NCI-H774 (cell line): Measurements from ENCODE around the gene TMPRSS15.

Experiments used
- DNase-seq: peaks from one replicate; lab custom pipeline; 2025; lab: John Stamatoyannopoulos, UW

The TMPRSS15 gene

DNA sequence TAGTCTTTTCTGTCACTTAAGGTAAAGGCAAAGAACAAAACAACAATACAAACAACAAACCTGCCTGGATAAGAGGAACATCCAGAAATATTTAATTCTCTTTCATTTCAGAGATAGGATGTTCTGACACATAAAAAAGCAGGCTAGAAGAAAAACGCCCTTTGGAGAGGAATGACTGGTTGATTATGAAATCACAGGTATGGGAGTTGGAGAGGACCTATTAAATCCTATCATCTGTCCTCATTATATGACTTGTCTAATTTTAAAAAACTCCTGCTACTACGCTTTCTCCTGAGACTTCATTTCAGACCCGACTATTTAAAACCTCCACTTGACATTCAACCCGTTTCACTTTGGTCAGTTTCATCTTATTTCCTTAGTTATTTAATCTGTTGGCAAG, 54.1 kb downstream of the TMPRSS15 start:
- DNase-seq = no peak

DNA sequence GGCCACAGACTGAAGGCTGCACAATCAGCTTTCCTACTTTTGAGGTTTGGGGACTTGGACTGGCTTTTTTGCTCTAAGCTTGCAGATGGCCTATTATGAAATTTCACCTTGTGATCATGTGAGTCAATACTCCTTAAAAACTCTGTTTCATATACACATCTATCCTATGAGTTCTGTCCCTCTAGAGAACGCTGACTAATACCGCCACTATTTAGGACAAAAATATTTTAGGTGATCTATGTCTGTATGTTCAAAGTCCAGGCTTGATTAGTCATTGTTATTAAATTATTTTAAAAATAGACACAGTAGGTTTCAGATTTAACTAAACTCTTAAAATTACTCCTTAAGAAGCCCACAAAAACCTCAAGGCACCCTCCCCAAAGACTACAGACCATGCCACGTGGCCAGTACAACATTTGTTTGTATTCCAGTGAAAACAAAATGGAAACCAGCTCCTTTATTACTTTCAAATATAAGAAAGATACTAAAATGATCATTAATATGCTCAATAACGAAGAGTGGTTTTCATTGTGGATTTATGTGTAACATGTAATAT, 63.1 kb downstream of the TMPRSS15 start:
- DNase-seq = no peak

DNA sequence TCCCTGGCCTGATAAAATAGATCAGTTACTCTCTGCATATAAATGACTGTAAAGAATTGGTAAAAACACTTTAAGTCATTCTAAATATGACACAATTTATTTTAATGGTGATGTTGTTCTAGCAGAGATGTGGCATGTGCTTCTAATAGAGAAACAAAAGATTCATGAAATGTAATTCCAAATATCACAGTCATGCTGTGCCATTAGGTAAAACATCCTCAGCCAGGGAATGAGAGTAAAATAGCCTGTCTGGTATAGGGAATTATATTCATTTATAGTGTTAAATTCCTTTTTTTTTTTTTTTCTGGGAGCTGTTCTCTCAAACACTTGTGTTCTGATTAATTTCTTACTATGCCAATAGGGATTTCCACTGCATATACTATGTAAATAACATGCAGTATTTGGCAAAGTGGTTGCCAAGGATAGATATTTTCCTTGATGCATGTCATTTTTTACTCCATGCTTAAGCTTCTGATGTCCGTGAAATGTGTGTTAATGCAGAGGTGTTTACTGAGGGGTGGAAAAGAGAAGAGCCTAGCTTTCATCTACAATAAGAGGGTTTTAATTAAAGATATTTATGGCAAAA, 67.8 kb downstream of the TMPRSS15 start:
- DNase-seq = no peak

DNA sequence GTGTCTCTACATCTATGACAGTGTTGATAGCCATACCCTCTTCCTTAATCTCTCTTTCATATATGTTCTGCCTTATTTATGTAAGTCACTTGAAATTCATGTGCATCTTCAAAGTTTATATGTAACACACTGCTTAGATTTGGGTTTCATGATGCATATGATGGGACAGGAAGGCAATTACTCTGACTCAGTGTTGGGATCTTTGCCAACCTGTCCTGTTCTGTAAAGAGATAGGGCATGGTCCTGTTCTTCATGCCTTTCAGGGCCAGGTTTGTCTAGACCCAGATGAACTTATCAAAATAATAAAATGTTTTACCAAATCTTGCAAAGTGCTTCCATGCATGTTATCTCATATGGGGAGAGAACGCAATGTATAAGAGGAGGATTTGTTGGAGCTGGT, 69.5 kb downstream of the TMPRSS15 start:
- no peak for DNase-seq

DNA sequence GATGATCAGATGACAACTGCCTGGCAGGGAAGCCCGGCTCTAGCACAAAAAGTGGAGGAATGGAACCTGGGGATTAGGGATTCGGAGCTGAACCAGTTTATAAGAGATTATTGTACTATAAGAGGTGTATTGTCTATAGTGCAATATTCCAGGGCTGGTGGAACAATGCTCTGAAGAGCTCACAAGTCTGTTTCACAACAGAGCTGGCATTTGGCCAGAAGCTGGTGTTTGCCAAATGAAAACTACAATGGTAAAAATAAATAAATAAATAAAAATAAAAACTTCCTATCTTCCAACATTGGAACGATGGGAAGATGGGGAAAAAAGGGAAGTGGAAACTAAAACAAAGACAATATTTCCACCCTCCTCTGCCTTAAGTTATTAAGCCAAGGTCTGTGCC, 85.4 kb downstream of the TMPRSS15 start:
- DNase-seq = no peak

DNA sequence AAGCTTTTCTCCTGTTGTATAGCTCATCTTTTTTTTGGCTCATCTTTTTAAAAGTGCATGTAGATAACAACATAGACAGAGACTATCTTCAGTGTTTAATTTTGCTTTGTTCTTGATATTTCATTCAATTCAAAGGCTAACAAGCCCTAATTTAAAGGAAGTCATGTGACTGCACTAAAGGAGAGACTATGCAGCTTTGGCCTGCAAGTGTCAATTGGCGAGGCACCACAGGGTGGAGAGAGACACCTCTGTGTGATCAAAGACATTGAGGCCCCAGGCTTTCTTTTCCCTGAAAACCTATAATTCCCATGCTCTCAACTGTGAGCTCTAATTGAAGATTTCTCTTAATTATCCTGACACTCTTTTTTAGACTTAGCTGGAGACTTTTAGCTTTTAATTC, 105.4 kb downstream of the TMPRSS15 start:
- no peak for DNase-seq

DNA sequence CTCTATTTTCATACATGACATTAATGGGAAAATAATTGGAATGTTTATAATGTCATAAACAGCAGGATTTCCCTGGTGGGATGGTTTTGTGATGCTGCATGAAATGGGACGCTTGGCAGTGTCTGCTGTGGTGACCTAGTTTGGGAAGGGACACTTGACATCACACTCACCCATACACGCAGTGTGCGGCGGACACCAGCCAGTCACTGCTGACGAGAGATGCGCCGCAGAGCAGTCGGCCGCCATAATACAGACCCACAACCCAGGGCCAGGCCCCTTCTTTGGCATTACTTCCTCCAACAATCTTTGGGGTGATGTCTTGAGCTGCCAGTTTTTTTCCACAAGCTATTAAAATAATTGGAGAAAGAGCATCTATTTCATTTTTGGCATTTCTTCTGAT, 109.5 kb downstream of the TMPRSS15 start:
- no peak for DNase-seq

DNA sequence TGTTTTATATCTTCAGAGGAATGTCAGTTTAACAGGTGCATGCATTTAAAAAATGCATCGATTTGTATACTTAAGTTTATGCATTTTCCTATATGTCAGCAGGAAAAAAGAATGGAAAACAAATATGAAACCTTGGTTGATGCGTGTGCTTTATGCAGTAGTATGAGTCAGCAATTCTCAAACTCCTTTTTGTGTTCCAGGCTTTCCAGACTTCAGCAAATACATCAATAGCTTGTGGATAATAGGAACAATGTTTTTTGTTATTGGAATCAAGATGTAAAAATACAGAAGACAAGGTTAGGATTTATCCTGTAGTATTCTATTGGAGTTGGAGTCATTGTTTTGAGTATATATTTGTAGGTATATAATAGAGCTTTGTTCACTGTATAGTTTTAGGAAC, 113.7 kb downstream of the TMPRSS15 start:
- no peak for DNase-seq

DNA sequence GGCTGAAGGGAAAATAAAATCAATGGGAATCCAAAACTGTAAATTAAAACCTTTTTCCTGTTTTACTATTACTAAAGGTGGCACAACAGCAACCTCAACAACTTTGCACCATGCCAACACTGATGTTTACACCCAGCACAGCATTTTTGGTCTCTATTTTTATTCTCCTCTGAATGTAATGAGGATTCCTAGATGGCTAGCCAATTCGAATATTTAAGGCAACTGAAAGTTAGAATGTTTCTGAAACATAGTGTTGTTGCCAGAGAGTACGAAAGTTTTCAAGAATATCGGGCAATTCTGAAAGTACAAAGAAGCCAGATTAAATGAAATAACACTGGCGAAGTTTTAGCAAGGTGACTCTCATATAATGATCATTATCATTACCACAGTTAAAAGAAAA, 118.2 kb downstream of the TMPRSS15 start:
- DNase-seq = no peak

DNA sequence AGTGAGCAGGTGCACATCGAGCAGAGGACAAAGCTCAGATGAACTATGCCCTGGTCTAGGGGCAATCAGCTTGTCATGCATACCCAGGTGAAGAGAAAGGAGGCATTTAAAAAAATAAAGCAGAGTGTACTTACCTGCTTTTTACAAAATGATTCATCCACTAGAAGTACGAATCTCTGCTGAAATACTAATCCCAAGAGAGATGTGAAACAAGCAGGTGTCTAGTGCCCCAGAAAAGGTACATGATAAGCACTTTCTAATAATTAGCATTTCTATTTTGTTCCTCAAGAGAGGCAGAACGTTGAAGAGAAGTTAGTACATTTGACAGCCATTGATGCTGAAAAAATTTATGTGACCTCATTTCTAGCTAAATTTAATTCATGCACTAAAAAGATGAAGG, 127.8 kb downstream of the TMPRSS15 start:
- peak; percentile 47 for DNase-seq

DNA sequence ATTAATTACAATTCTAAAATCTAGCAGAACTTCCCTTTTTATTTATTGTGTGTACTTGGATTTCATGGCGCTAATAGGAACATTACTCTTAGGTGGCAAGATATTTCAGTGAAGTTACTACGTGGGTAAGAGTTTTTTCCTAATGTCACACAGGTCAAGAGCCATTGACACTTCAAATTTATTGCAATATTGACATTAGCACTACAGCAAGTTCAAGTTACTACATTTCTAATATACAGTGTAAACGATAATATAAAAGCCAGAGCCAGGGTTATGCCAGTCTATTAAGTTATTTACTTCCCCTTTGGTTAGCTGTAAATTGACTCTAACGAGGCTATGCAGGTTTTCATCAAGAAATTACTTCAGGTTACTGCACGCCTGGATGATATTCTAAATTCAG, 129.2 kb downstream of the TMPRSS15 start:
- DNase-seq = no peak

DNA sequence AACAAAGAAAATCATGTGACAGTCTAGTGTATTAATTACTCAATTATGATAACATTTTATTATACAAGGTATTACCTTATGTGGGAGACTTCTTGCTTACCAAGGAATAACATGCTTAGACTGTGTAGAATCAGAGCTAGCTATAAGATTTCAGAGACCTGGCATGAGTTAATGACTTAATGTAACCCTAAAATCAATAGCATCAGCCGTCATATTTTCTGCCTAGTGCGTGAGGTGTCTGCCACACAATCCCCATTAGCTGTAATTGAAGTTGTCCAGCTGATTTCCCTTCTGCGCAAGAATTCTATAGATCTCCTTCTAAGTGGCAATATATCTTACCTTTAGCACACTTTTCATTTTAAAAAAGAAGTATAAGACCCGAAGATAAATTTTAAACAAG, 130.2 kb downstream of the TMPRSS15 start:
- DNase-seq = no peak

DNA sequence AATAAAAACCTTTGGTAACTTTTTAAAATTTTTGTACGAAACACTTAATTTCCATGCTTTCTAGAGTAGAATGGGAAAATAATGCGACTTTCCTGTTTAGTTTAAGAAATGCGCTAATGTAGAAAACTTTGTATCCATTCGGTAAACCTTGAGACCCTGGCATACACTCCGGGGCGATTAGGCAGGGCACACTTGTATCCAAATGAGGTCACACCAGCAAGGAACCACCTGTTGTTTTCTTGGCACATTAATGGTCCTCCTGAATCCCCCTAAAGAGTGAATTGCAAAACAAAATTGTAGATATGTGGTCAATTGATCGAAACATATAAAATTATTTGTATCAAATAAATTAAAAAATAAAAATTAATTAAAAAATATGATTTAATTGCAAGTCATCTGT, 133.7 kb downstream of the TMPRSS15 start:
- no peak for DNase-seq

DNA sequence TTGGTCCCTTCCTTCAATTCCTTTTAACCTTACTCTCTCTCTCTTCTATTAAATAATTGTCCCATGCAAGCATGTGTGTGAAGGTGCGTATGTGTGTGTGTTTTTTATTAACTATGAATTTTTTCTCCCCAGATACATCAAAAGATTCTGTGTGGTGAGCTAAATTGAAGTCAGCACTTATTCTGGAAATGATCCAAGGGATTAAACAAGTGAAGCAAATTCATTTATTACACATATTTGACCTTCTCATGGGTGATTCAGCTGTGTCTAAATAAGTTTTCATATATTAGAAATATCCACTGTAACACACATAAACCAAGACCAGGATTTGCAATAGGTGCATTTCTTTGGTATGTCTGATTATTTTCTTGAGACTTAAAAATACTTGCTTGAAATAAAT, 134.7 kb downstream of the TMPRSS15 start:
- no peak for DNase-seq

DNA sequence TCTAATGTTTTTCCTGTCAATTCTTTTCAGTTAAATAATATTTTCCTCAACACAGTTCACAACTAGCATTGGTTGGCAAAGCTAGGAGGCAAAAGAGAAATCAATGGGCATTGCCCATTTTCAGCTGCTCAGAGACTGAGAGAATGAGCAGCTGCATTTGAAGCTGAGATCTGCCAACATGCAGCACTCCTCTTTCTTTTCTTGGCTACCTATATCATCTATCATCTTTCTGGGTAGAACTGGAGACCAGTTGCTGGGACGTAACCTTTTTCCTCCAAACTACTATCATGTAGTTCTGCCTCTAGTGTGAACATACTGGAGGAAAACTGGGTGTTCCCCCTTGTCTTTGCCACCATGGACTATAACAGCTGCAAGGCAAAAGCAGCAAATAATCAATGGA, 136.1 kb downstream of the TMPRSS15 start:
- no peak for DNase-seq

DNA sequence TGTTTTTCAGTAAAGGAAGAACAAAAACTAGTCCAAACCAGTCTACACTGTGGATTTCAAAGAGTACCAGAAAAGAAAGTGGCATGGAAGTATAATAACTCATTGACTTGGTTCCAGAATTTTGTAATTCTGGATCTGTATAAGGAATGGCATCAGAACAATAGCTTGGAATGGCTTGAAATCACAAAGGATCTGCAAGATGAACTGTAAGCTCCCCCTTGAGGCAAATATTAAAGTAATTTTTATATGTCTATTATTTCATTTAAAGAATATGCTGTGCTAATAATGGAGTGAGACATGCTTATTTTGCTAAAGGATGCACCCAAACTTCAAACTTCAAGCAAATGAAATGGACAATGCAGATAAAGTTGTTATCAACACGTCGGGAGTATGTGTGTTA, 137.6 kb downstream of the TMPRSS15 start:
- DNase-seq = no peak

DNA sequence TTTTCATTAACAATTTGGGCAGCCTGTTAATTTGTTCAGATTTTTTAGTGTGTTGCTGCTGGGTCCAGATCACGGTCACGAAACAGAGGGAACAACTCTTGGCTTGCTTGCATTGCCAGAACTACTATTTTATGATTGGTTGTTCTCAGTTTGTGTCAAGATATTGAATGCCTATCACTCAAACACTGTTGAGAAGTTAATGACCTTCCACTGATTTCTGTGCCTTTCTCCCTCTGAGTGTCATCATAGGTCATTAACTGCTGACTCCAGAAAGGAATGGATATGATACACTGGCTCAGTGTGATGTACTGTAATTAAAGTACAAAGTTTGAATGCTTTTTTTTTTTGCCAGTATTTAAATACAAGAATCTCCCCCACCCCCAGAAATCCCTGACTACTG, 149.8 kb downstream of the TMPRSS15 start:
- no peak for DNase-seq

DNA sequence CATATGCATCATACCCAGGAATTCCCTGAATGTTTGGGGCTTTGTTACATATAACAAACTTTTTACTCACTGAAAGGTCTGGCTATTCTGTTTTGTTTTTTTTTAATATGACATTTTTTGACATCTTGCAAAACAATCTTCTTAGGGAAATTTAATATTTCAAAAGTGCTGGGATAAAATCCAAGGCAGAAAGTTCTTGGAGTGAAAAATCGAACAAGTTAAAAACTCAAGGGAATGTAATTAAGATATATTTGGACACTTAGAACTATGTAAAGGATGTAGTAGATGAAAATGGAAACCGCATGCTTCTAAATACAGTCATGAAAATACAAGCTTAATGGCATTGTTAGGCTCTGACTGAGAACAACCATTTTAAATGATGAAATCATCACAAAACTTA, 150.4 kb downstream of the TMPRSS15 start:
- DNase-seq = no peak

DNA sequence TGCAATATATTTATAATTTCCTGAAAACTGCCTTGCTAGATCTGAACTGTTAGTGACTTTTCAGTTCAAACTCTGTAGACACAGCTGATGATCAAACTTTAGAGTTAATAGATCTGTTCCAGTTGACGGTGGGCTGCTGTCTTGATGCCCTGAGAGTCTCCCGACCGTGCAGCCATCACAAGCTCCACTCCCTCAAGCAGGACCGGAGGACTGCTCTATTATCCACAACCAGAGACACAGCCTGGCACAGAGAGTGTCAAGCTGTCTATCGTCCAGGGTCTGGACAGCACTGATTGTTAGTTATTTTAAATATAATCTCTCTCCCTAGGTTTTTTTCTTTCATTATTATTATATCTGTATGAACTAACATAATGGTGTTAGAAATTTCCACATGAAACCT, 150.9 kb downstream of the TMPRSS15 start:
- DNase-seq = no peak

DNA sequence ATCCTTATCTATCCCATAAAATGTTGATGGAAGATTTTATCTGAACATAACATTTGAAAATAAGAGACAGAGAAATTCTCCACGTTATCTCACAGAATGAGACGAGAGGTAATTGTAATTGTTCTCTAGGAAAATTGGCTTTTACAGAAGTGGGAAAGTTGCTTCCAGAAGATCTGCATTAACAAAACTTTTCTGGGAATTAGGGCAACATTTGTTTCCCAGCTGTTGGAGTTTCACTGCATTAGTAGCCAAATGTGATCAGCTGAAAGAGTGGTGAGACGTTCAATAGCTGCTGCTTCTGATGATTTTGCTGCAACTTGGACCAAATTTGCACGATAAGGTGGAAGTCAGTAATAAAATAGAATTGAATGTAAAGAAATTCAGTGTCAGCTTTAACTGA, 151.3 kb downstream of the TMPRSS15 start:
- DNase-seq = no peak

DNA sequence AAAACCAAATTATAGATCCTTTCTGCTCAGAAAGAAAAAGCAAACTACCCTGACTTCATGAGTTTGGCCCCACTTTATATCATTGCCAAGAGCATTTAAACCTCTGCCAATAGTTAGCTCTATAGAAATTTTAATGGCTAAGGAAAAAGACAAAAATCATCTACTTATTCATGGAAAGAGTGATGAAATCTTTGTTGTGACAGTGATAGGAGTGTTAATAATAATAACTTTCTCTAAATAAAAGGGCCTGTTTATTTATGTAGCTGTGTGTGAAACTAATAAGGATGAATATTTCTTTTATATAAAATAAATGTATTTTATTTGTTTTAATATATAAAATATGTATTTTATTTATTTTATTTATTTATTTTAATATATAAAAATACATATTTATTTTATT, 152.5 kb downstream of the TMPRSS15 start:
- DNase-seq = no peak

DNA sequence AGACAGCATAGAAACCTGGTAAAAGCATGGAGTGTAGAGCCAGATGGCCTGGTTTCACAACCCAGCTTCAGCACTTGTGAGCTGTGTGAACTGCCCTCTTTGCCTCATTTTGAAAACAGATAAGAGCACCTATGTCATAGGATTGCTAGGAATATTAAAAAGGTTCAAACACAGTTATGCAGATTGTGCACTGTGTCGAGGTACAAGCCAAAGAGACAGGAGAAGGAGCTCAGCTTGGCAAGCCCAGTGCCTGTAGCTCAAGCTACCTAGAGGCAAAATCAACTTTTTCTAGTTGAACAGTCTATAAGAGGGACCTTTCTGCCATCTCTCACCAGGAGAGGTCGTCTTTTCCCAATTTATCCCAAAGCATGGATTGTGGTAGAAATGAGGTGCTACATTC, 153.9 kb downstream of the TMPRSS15 start:
- no peak for DNase-seq

DNA sequence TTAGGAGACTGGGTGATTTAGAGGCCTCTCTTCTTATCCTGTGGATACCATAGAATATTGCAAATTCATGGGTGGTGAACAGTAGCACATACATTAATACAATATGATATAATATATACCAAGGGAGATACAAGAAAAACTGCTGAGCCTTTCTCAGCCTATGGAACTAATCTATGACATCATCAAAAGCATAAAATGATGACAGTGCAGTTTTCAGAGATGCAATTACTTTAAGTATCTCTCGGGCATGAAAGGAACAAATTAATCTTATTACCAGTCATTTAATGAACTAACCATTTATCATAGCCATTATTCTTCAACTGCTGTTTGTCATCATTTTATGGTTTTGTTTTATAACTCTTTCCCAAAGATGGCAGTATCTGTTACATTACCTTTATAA, 155.4 kb downstream of the TMPRSS15 start:
- DNase-seq = no peak

DNA sequence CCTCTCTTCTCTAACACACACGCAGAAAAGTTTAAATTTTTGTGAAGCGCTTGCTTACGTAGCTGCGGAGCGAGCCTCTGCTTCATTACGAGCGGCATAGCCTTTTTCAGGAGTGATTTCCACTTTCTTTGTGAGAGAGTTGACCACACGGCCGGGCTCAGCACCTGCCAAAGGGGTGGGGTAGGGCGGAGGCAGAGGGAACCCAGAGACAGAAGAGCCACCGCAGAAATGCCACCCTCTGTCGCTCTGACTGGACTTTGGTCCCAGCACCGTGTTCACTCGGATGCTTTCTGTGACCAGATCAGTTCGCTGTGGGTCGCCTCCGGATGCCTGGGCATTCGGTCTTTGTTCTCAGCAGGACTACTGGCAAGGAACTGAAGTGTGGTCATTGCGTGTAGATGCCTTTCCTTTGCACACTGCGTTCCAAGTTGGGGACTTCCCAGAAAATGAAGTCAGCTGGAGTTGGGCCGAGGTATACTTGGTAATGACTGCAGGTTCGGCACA, 158.1 kb downstream of the TMPRSS15 start:
- DNase-seq = peak; percentile 37
